H9 (cell line): ENCODE data around the gene LCTL. TPM values are rescaled to one million over a fixed set of nuclear protein-coding genes. Genes with fewer than 3 reads are reported as not detected.

ENCODE experiments used
- DNase-seq: peaks from one replicate; pipeline ENCODE4 v3.0.0-alpha.2; 2017
- H2AFZ ChIP-seq: one replicate; pipeline ENCODE4 v1.6.1; 2013; ENCODE audit warnings: mild to moderate bottlenecking, low read length, control low read depth, moderate library complexity
- H2AK5ac ChIP-seq: 2 replicates; pipeline ENCODE4 v1.6.1; 2013; ENCODE audit warnings: low read length, control low read depth, mixed read lengths; ENCODE audit not compliant: insufficient read length
- H2BK120ac ChIP-seq: one replicate; pipeline ENCODE4 v1.6.1; 2013; ENCODE audit warnings: low read depth, mild to moderate bottlenecking, low read length, control low read depth, inconsistent platforms; ENCODE audit not compliant: poor library complexity, severe bottlenecking
- H2BK12ac ChIP-seq: 2 replicates; pipeline ENCODE4 v1.6.1; 2013; ENCODE audit warnings: low read length, control low read depth, mixed read lengths, low read depth; ENCODE audit not compliant: insufficient read length
- H2BK15ac ChIP-seq: 2 replicates; pipeline ENCODE4 v1.6.1; 2013; ENCODE audit warnings: low read depth, low read length, control low read depth
- H2BK20ac ChIP-seq: one replicate; pipeline ENCODE4 v1.6.1; 2013; ENCODE audit warnings: low read depth, mild to moderate bottlenecking, low read length, control low read depth, inconsistent platforms; ENCODE audit not compliant: poor library complexity, severe bottlenecking
- H2BK5ac ChIP-seq: 2 replicates; pipeline ENCODE4 v1.6.1; 2013; ENCODE audit warnings: low read length, control low read depth, mixed read lengths; ENCODE audit not compliant: insufficient read length
- H3K14ac ChIP-seq: 2 replicates; pipeline ENCODE4 v1.6.1; 2013; ENCODE audit warnings: low read length, control low read depth; ENCODE audit not compliant: insufficient read depth
- H3K18ac ChIP-seq: 2 replicates; pipeline ENCODE4 v1.6.1; 2013; ENCODE audit warnings: low read depth, mild to moderate bottlenecking, mixed read lengths, low read length, control low read depth; ENCODE audit not compliant: insufficient read length
- H3K23ac ChIP-seq: 2 replicates; pipeline ENCODE4 v1.6.1; 2013; ENCODE audit warnings: low read length, control low read depth, mixed read lengths, low read depth; ENCODE audit not compliant: insufficient read length
- H3K23me2 ChIP-seq: 2 replicates; pipeline ENCODE4 v1.6.1; 2013; ENCODE audit warnings: low read depth, mild to moderate bottlenecking, mixed read lengths, low read length, control low read depth; ENCODE audit not compliant: insufficient read length, poor library complexity, severe bottlenecking
- H3K27ac ChIP-seq: 2 replicates; pipeline ENCODE4 v1.5.1; 2013; ENCODE audit warnings: low read length, control low read depth, mixed read lengths, low read depth; ENCODE audit not compliant: insufficient read length
- H3K27me3 ChIP-seq: 2 replicates; pipeline ENCODE4 v1.6.1; 2013; ENCODE audit warnings: low read length, control low read depth, inconsistent platforms; ENCODE audit not compliant: insufficient read depth
- H3K4ac ChIP-seq: 2 replicates; pipeline ENCODE4 v1.6.1; 2013; ENCODE audit warnings: low read depth, mild to moderate bottlenecking, control low read depth, inconsistent platforms, low read length, moderate library complexity
- H3K4me1 ChIP-seq: 2 replicates; pipeline ENCODE4 v1.6.1; 2013; ENCODE audit warnings: low read length, control low read depth, inconsistent platforms; ENCODE audit not compliant: insufficient read depth
- H3K4me2 ChIP-seq: 2 replicates; pipeline ENCODE4 v1.6.1; 2013; ENCODE audit warnings: low read length, control low read depth, mixed read lengths; ENCODE audit not compliant: insufficient read length, insufficient read depth
- H3K56ac ChIP-seq: 2 replicates; pipeline ENCODE4 v1.6.1; 2013; ENCODE audit warnings: low read depth, mild to moderate bottlenecking, mixed read lengths, low read length, control low read depth; ENCODE audit not compliant: insufficient read length
- H3K79me1 ChIP-seq: 2 replicates; pipeline ENCODE4 v1.6.1; 2013; ENCODE audit warnings: low read depth, mild to moderate bottlenecking, moderate library complexity, low read length, control low read depth, inconsistent platforms; ENCODE audit not compliant: insufficient read depth, poor library complexity, severe bottlenecking
- H3K79me2 ChIP-seq: 2 replicates; pipeline ENCODE4 v1.6.1; 2013; ENCODE audit warnings: low read length, control low read depth, inconsistent platforms; ENCODE audit not compliant: insufficient read depth
- H3K9ac ChIP-seq: 2 replicates; pipeline ENCODE4 v1.6.1; 2013; ENCODE audit warnings: low read length, control low read depth, mixed read lengths; ENCODE audit not compliant: insufficient read length; ENCODE audit errors: extremely low read depth
- H3K9me3 ChIP-seq: one replicate; pipeline ENCODE4 v1.6.1; 2013; ENCODE audit warnings: low read depth, low read length, inconsistent platforms; ENCODE audit not compliant: control insufficient read depth
- H3T11ph ChIP-seq: one replicate; pipeline ENCODE4 v1.6.1; 2013; ENCODE audit warnings: mild to moderate bottlenecking, low read length, control low read depth, inconsistent platforms
- H4K20me1 ChIP-seq: one replicate; pipeline ENCODE4 v1.6.1; 2013; ENCODE audit not compliant: control insufficient read depth, insufficient read length, insufficient read depth
- H4K5ac ChIP-seq: 2 replicates; pipeline ENCODE4 v1.6.1; 2013; ENCODE audit warnings: low read depth, mild to moderate bottlenecking, mixed read lengths, low read length, control low read depth; ENCODE audit not compliant: insufficient read length
- H4K8ac ChIP-seq: replicated peaks from 2 replicates; pipeline ENCODE4 v1.6.1; 2013; ENCODE audit warnings: low read length, control low read depth, mixed read lengths, low read depth; ENCODE audit not compliant: insufficient read length
- H4K91ac ChIP-seq: 2 replicates; pipeline ENCODE4 v1.6.1; 2013; ENCODE audit warnings: low read depth, mild to moderate bottlenecking, moderate library complexity, mixed read lengths, low read length, control low read depth; ENCODE audit not compliant: insufficient read length
- H3K27ac Mint-ChIP-seq, 3 experiments: 2 replicates in 2 of 3; 3 replicates in 1 of 3; pipeline ENCODE4 v1.8.0; 2020 to 2021; ENCODE audit warnings: mixed read lengths in 3 of 3, mild to moderate bottlenecking in 1 of 3, moderate library complexity in 1 of 3
- H3K27me3 Mint-ChIP-seq: 2 replicates; pipeline ENCODE4 v1.8.0; 2021; ENCODE audit warnings: low read depth, mild to moderate bottlenecking, moderate library complexity, mixed read lengths
- H3K36me3 Mint-ChIP-seq, 3 experiments: 2 replicates in 2 of 3; 3 replicates in 1 of 3; pipeline ENCODE4 v1.8.0; 2020 to 2021; ENCODE audit warnings: low read depth in 3 of 3, mixed read lengths in 3 of 3; ENCODE audit not compliant: insufficient read depth in 1 of 3
- H3K4me1 Mint-ChIP-seq, 2 experiments: 2 replicates each; pipeline ENCODE4 v1.8.0; 2020; ENCODE audit warnings: mixed read lengths in 2 of 2
- H3K4me3 Mint-ChIP-seq, 2 experiments: 2 replicates in 1 of 2; 3 replicates in 1 of 2; pipeline ENCODE4 v1.8.0; 2020 to 2021; ENCODE audit warnings: mild to moderate bottlenecking in 2 of 2, mixed read lengths in 2 of 2, moderate library complexity in 1 of 2
- H3K9me3 Mint-ChIP-seq, 2 experiments: 2 replicates in 1 of 2; 3 replicates in 1 of 2; pipeline ENCODE4 v1.8.0; 2020; ENCODE audit warnings: mild to moderate bottlenecking in 2 of 2, mixed read lengths in 2 of 2, moderate library complexity in 1 of 2
- CTCF ChIP-seq: fragments of 200-600 bp; sonication (generic); conservative IDR thresholded peaks from 3 replicates; pipeline ENCODE4 v1.8.0; 2021; ENCODE audit warnings: antibody characterized with exemption, mild to moderate bottlenecking
- WGBS: extraction: QIAGEN DNeasy Blood & Tissue Kit; methylation state at CpG from one replicate; pipeline ENCODE4 v1.1.7; 2013; ENCODE audit warnings: missing lambda C conversion rate, low lambda C conversion rate, mixed read lengths; ENCODE audit not compliant: insufficient read length; ENCODE audit errors: extremely low coverage; 5-methylcytosine and 5-hydroxymethylcytosine counted together
- total RNA-seq: library from RNA; stranded (reverse); gene quantifications from 2 replicates; pipeline ENCODE4 v1.2.1, GENCODE V29; 2021

LCTL gene
- total RNA-seq, 1 experiment from 2014 or later = 2.3 TPM

- no peak overlapping the region for H3K18ac ChIP-seq
- H4K91ac ChIP-seq = no peak overlapping the region
- H3K27me3 Mint-ChIP-seq = no peaks in the 10 kb centered on the region
- H3K9ac ChIP-seq = no peak overlapping the region
- no peak overlapping the region for H3K14ac ChIP-seq
- no CpG with 5 or more reads among the region's 6 CpGs for WGBS
- H3K4me1 Mint-ChIP-seq = no peaks in the 10 kb centered on the region
- no peak overlapping the region for H3K4me3 Mint-ChIP-seq
- no peak overlapping the region for H3K4me2 ChIP-seq
- no peak overlapping the region for H2BK15ac ChIP-seq
- no peak overlapping the region for H2BK12ac ChIP-seq
- no peaks in the 10 kb centered on the region for H3K23me2 ChIP-seq
- no peak overlapping the region for H3T11ph ChIP-seq
- no peak for TF ChIP-seq CTCF
- H4K8ac ChIP-seq = no peak overlapping the region
- H2BK20ac ChIP-seq = no peak overlapping the region
- H3K36me3 Mint-ChIP-seq = peaks cover 4 to 26% (median 8%) of the 10 kb centered on the region in 3 experiments; a peak in 5 of 7 replicates
- H3K56ac ChIP-seq = no peak overlapping the region
- no peak overlapping the region for H2BK5ac ChIP-seq
- no peak overlapping the region for H2BK120ac ChIP-seq
- H4K5ac ChIP-seq = no peak overlapping the region
- H3K79me2 ChIP-seq = no peaks in the 10 kb centered on the region
- peaks cover 4 to 5% of the 10 kb centered on the region in 2 experiments; a peak in 2 of 5 replicates for H3K9me3 Mint-ChIP-seq
- no peak for DNase-seq
- no peaks in the 10 kb centered on the region for H3K9me3 ChIP-seq
- no peaks in the 10 kb centered on the region for H3K4me1 ChIP-seq
- no peak overlapping the region for H3K4ac ChIP-seq
- H2AFZ ChIP-seq = no peak overlapping the region
- H3K23ac ChIP-seq = no peak overlapping the region
- no peak overlapping the region for H2AK5ac ChIP-seq
- no peak overlapping the region for H3K27ac ChIP-seq
- H4K20me1 ChIP-seq = no peaks in the 10 kb centered on the region
- no peak overlapping the region for H3K27ac Mint-ChIP-seq
- no peaks in the 10 kb centered on the region for H3K27me3 ChIP-seq
- H3K79me1 ChIP-seq = no peaks in the 10 kb centered on the region
Observed at GRCh38 chr15:66558271-66558670, 7.5 kb downstream of the LCTL start.
